Fibroblast of skin of right biceps (primary cell): Measurements from ENCODE around the gene APBB2.
"Not testable (repeated sequence)": the region's sequence is repeated elsewhere in the genome, so short reads cannot be mapped to it uniquely, and the experiment has no call there.

ENCODE experiments used
- DNase-seq: peaks from one replicate; pipeline ENCODE4 v3.0.0-alpha.2; 2013

The APBB2 gene

DNA sequence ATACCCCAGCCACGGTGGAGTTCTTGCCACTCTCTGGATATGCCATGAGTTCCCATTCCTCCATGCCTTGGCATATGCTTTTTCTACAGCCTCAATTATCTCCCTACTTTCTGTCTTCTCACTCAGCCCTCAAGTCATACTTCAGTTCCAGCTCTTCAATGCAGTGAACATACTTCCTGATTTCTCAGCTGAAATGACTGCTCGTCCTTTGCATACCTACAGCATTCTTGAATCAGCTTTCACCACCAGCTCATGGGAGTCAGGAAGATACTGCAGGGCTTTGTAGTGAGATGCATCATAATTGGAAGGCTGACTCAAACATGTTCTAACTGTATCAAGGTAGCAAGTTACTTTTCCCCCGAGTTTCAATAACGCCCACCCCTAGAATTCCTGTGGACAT lies 118.4 kb downstream of the APBB2 start:
- peak; percentile 78 for DNase-seq

DNA sequence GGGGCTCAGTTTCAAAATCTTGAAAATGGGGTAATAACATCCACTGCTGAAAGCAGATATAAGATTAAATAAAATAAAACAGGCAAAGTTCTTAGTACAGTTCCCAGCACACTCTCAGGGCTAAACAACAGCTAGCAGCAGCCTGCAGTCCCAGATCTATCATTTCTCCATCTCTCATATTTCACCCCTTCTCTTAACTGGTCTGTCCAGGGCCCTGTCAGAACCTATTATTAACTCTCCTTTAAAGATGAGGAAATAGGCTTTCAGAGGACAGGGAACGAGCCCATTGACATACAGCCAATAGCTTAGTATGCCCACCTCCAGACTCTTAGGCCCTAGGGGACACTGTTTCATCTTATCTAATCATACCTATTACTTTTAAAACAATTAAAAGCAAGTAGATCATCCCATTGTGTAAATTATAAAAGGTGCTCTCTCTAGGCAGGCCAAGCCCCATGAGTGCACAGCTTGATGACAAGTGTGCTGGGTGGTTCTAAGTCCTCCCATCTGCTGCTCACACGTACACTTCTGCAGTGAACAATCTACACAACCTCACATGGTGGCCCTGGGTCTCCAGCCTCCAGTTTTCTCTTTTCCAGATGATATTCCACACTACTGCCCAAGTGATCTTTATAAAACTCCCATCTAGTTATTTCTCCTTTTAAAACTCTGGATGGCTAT lies 119.0 kb downstream of the APBB2 start:
- DNase-seq = no peak

DNA sequence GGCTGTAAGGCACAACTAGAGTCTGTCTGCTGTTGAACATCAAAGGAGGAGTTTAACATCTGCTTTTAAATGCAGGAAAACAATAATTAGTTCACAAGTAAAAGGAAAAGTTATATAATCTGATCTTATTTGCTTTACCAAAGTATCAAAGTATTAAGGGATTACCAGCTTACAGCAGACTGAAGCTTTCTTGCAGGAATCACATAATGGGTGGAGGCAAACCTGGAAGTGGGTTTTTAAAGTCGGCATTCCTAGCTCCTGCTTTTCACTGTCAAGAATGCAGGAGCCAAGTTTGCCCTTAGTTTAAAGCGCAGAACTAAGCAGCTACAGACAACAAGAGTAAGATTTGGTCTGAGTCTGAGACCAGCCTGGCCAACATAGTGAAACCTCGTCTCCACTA lies 122.2 kb downstream of the APBB2 start:
- DNase-seq = no peak

DNA sequence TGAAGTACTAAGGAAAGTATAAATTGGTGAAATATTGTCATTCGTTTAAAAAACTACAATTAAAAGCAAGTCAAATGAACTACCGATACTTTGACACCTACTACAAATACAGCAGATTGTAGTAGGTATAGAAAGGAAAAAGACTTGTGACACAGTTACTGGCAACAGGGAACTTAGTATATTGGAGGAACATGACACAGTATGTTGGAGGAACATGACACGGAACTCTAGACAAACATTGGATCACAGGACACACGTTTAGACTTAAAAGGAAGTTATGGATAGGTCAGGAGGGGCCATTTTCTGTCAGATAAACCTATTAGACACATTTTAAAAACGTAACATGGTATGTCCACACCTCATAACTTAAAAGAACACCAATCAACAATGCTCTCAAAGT lies 132.5 kb downstream of the APBB2 start:
- no peak for DNase-seq

DNA sequence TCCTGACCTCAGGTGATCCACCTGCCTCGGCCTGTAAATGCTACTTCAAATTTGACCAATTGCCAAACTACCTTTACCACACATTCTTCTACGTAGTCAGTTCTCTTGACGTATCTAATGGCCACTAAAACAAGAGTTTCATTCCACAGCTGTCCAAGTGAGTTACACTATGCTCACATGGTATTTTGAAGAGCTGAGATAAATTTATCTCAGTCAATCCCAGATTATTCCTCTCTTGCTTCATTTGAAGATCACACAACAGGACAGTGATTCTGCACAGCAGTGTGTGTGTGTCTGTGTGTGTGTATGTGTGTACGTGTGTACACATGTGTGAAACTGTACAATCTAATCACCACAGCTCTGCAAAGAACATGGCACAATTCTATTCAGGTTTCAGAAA lies 133.4 kb downstream of the APBB2 start:
- no peak for DNase-seq

DNA sequence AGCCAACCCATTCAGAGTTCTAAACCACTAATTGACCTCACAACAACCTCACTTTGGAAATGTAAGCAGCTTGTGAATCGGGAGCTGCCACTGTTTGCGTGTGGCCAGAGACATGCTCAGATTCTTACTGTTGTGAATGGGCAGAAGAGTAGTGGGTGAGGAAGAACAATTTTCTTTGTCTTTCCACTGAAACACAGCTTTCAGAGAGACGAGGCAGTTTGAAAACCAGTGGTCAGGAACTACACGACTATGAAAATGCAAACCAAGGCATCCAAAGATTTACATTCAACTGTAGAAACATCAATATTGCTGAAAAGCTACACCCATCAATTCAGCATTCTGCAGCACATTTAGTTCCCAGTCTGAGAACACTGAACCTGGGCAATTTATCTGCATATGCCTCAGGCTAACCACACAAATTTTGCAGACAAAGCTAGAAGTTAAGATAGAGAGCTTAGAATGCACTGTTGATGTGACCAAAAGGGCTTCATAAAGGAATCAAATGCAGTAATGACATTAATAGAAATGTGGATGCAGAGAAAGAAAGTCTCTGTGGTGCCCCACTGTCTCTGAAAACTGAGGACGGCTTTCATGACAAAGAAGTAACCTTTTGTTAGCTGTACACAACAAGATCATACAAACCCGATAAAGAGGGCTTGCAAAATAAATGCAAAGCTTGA lies 134.3 kb downstream of the APBB2 start:
- DNase-seq = no peak

DNA sequence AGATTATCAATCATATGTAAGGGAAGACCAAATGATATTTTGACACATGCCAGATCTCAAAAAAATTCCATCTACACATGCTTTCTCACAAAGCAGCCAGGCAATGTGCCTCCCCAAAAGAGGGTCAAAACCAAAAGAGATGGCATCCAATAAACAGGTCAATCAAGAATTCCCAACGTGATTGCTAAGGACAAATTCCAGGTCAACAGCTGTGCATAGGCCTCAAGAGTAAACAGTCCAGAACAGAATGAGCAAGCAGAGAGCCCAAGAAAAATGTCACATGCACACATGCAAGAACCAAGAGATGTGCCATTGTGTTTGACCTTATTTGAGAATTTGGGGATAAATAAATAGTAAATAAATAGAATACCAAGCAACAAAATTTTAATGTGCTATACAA lies 136.7 kb downstream of the APBB2 start:
- DNase-seq = no peak

DNA sequence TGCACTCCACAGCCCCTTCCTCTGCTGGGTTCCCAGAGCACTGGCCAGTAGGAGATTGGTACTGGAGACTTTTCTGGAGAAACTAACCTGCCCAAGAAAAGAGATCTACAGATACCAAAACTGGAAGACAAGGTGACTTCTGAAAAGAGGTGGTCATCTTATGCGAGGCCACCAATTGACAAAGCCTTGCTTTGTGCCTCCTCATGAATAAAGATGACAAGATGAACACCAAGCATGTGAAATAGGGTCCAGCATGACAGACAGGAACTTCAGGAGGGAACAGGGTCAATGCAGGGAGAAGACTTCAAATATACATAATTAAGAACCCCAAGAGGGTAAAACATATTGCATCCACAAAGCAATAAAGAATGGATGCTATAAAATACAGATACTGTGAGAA lies 137.9 kb downstream of the APBB2 start:
- DNase-seq = no peak

DNA sequence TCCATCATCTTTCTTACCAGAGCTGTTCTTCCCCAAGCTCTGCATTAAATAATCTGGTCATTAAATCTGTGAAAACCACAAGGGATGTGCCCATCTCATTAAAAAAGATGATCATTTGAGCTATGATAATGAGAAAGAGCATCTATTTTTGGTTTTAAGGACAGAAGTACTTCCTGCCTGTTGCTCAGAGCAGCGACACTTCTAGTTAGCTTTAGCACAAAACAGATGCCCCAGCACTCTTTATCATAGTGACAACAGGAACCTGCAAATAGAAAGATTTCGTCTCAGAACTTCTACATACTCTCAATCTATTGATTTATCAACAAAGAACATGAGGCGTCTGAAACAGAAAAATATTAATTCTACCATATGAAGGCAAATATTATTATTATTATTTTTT lies 140.1 kb downstream of the APBB2 start:
- DNase-seq = no peak

DNA sequence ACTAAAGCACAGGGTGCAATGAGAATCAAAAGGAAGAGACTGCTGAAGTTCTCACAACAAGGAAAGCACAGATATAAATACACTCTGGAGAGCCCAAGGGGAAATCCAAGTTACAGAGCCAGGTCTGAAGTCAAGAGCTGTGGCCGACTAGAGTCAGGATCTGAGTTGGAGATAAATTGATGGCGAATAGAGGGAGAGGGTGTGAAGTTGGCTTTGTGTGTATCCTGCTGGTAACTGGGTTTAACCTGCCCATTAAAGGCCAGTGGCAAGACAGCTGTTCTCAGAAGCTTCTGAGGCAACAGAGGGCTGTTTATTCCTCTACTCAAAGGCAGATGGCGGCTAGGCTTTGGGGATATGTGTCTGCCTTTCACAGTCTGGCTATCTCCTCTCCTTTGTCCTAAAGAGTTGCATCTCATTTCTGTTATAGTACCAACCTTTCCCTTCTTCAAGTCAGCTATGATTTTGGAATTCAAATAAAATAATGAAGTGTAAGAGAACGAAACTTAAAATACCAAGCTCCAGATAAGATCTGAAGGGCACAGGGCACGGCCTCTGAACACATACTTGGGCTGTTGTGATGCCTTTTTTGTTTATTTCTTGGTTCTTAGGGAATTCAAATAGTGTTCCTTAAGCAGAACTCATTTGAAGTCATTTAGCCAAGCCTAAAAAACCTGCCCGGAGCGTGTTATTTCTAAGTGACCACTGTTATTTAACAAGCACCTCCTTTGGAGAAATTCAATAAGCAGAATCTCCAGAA lies 142.1 kb downstream of the APBB2 start:
- DNase-seq = no peak

DNA sequence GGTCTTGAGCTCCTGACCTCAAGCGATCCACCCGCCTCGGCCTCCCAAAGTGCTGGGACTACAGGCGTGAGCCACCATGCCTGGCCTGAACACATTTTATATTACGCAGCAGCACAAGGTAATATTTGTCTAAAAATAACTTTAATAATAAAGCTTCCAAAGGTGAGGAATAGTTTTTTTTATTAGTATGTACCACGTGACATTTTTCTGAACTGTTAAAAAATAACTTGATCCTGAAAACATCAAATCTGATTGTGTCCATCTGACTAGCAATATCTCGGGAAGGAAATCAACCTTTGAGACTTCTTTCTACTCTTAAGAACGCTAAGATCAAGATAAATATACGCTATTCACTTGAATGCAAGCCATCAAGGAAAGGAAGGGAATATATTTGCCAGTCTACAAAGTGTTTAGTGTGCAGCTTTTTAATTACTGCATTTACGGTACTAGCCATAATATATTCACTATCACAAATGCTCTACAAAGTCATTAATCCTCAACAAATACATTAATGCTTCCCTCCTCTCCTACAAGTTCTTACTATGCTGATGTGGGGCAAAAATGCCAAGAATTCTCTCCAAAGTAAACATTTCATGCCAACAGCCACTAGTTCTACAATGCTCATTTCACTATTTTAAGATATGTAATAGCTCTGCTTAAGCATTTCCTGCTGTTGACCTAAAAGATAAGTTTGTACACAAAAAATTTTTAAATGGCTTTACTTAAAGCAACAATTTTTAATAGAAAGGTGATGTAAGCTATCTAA lies 143.6 kb downstream of the APBB2 start:
- peak; percentile 24 for DNase-seq

DNA sequence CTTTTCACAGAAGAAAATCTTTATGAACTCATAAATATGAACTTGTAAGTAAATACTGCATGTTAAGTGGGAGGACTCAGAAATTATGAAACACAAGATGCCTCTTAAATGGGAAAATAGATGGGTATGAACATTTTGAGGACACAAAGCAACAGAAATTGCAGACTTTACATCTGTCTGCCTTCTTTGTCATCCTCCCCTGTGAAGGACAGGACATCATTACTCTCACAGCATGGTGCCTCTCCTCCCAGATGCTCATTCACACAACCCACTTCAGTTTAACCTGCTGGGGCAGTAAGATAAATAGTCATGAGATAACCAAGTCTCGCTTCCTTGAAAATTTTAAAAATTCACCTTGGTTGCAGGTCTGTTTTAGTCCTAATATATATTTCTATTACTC lies 144.5 kb downstream of the APBB2 start:
- no peak for DNase-seq

DNA sequence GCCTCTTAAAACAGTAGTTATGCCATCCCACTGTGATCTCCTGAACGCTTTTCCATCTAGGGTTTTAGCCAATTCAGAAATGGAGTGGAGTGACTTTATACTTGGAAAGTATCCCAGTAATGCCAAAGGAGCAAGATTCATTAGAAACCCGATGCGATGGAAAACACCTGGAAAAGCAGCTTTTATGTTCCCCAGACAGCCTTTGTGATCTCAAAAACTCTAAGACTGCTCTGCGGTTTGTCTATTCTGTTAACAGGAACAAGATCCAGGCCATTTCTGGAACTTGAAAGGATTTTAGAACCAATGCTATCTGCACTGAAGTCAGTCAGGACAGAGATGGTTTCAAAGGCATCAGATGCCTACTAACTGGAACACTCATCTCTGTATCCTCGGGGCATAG lies 145.1 kb downstream of the APBB2 start:
- peak; percentile 10 for DNase-seq

DNA sequence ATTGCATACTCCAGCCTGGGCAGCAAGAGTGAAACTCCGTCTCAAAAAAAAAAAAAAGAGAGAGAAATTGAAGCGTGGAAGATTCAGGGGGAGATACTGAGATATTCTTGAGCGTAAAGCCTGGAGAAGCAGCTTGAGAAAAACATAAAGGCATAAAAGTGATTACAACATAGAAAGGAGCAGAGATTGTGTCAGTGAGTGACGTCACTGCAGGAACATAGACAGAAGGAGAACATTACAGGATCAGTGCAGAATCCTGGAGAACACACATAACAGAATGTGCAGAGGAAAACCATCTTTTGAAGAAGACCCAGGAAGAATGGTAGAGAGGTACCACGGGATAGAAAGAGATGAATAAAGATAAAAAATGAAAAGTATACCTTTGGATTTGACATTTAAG lies 147.0 kb downstream of the APBB2 start:
- no peak for DNase-seq

DNA sequence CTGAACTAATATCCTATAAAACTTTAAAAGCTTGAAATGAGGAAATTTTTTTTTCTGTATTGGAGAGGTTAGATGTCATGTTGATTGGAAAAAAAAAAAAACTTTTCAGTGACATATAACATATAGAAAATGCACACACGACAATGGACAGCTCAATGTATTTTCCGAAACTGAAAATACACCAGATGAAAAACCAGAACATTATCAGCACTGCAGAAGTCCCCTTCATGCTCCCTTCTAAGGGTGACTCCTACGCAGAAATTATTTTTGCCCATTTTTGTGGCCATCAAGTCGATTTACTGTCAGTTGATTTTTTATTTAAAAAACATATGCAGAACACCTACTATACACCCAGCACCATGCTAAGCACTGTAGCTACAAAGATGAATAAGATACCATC lies 148.3 kb downstream of the APBB2 start:
- DNase-seq = no peak

DNA sequence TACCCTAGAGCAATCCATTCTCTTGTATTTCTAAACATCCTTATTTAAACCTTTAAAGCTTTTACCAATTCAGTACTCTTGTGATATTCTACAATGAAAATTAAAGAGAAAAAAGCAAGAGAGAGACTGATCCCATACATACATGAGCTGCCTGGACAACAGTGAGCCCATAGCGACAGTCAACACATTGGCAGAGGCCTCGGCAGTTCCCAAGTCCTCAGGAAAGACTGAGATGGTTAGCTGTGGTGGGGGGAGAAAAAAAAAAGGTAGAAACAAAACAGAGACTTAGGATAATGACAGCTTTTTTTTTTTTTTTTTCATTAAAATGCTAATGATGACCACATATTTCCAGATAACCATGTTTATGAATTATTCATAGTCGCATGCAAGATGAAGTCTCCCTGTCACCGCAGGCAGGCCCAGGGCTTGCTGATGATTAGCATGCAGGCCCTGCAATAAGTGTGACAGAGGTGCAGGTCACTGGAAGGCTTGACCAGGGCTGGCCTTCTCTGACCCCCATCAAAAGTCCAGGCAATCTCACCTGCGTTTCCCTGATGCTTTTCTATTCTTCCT lies 148.8 kb downstream of the APBB2 start:
- DNase-seq = no peak

DNA sequence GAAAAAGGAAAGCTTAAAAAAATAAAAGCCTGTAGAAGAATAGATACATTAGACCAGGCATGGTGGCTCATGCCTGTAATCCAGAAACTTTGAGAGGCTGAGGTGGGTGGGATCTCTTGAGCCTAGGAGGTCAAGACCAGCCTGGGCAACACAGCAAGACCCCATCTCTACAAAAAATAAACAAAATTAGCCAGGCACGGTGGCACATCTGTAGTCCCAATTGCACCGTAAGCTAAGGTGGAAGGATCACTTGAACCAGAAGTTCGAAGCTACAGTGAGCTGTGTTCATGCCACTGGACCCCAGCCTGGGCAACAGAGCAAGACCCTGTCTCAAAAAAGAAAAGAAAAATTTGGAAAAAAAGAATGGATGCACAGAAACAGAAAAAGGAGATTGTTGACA lies 149.4 kb downstream of the APBB2 start:
- DNase-seq = no peak

DNA sequence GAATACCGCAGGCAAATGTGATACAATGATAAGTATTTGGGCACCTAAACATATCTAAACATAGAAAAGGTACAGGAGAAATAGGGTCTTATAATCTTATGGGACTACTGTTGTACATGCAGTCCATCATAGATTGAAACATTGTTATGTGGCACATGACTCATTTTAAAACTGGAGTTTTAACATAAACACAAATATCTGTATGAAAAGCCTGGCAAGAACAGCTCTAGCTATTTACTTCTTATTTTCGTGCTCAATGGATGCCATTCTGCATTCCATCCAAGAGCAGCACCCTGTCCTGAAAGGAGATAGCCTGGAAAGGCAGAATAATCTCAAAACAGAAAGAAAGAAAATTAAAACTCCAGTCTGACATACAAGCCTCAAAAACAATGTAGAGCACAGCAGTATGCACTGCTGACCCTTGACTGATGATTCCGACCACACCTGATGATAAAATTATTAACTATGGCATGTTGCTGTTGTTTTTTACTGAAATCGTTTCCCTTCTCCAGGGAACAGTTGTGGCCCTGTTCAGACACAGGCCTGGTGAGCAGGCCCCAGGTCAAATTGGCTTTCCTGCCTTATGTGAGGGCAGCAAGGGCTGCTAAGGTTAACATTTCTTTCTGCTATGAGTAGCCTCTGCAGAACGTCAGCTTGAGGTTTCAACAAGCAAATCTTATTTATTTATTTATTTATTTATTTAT lies 152.7 kb downstream of the APBB2 start:
- DNase-seq = peak; percentile 23

DNA sequence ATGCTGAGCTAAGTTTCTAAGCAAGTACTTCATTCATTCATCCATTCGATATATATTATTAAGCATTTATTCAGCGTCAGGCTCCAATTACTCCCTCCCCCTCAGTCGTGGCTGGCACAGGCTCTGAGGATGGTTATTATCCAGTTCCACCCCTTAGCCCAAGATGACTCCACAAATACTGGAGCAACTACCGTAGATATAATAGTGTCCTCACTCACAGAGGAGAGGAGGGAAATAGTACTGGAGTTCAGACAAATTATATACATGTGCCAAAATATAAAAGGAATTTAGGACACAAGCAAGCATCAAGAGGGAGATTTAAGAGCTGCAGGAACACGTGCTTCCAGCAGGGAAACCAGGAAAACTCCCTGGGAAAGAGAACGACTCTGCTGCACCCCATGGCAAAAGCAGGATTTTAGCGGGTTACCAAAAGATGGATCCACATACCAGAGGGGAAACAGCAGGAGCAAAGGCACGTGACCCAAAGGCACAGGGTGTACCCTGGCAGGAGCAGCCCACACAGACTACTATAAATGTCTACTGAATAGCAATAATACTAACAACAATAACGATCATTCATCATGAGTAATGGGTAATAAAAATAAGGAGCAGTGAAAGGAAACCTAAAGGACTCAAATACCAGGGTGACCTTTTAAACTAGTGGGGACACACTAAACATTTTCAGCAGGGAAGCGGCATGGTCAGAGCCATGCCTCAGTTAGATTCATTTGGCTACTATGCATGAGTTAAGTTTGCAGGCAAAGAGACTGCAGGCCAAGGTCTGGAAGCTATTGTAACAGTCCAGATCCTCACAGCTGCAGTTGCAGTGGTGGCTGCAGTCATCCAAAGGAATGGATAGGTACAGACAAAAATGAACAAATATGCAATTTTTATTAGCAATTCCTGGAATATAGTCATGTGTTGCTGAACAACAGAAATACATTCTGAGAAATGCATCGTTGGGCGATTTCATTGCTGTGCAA lies 153.7 kb downstream of the APBB2 start:
- DNase-seq = peak; percentile 7

DNA sequence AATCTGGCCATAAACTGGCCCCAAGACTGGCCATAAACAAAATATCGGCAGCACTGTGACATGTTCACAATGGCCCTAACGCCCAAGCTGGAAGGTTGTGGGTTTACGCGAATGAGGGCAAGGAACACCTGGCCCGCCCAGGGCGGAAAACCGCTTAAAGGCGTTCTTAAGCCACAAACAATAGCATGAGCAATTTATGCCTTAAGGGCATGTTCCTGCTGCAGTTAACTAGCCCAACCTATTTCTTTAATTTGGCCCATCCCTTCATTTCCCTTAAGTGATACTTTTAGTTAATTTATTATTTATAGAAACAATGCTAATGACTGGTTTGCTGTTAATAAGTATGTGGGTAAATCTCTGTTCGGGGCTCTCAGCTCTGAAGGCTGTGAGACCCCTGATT lies 154.9 kb downstream of the APBB2 start:
- not testable (repeated sequence) for DNase-seq

DNA sequence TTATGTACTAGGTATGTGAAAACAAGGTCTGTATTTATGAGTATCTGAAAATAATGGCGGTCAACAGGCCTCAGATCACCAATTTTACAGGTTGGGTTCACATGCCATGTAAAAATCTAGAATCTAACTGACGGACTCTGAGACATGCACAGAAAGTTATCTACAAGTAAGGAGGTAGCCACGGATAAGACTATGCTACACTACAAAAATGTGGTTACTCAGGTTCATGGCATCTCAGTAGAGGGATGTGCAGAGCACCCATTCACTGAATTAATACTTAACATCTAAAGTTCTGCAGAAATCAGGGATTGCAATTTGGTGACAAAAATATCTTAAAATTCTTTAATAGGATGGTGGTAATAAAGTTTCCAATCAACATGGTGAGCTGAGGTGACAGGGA lies 155.9 kb downstream of the APBB2 start:
- peak; percentile 48 for DNase-seq
